Endothelial cell of umbilical vein (primary cell): Measurements from ENCODE around the gene FBXO9. TPM values are rescaled to one million over a fixed set of nuclear protein-coding genes. Genes with fewer than 3 reads are reported as not detected.

Experiments used
- BruUV-seq: library from RNA; stranded (reverse); fragments of 400-500 nt; replicated peaks from 2 replicates; lab custom pipeline; 2021; lab: Mats Ljungman, UMichigan
- CTCF ChIA-PET: fragments of 300-600, 350-600 bp; sonication (Branson Sonifier 250); formaldehyde crosslinking; loops from one replicate; lab custom pipeline; 2021; ENCODE audit warnings: antibody characterized with exemption, inconsistent platforms; lab: Charles Lee
- POLR2A ChIA-PET: fragments of 300-600, 350-600 bp; sonication (Branson Sonifier 250); formaldehyde crosslinking; loops from one replicate; lab custom pipeline; 2021; ENCODE audit warnings: antibody characterized with exemption, inconsistent platforms; lab: Charles Lee
- DNase-seq: peaks from one replicate; pipeline ENCODE4 v3.0.0-alpha.2; 2011; ENCODE audit warnings: low read depth, low spot score
- FAIRE-seq: peaks from 2 replicates; lab custom pipeline; 2011; peaks lifted over from hg19 to GRCh38; lab: Jason Lieb, UNC
- H2AFZ ChIP-seq: 2 replicates; pipeline ENCODE4 v1.6.0; 2012; ENCODE audit warnings: low read depth, low read length, control low read depth, inconsistent platforms
- H3K27ac ChIP-seq: 2 replicates; pipeline ENCODE4 v1.5.1; 2011; ENCODE audit warnings: low read depth, mild to moderate bottlenecking, control low read depth, low read length, moderate library complexity; ENCODE audit not compliant: insufficient read depth
- H3K27me3 ChIP-seq, 2 experiments: 2 replicates each; pipeline versions ENCODE4 v1.6.0 to v1.6.1; 2011; ENCODE audit warnings: low read length in 2 of 2, mixed read lengths in 1 of 2; ENCODE audit not compliant: control insufficient read depth in 2 of 2, insufficient read depth in 2 of 2
- H3K36me3 ChIP-seq, 2 experiments: 2 replicates in 1 of 2; 3 replicates in 1 of 2; pipeline ENCODE4 v1.5.1; 2011; ENCODE audit warnings: low read length in 2 of 2, mild to moderate bottlenecking in 1 of 2, moderate library complexity in 1 of 2; ENCODE audit not compliant: control insufficient read depth in 2 of 2, insufficient read depth in 2 of 2; ENCODE audit errors: extremely low read depth in 1 of 2
- H3K4me1 ChIP-seq: 3 replicates; pipeline ENCODE4 v1.5.1; 2011; ENCODE audit warnings: mild to moderate bottlenecking, low read length; ENCODE audit not compliant: control insufficient read depth, insufficient read depth; ENCODE audit errors: extremely low read depth
- H3K4me2 ChIP-seq: 2 replicates; pipeline ENCODE4 v1.6.1; 2011; ENCODE audit warnings: low read length, control low read depth, mixed read lengths; ENCODE audit not compliant: insufficient read depth
- H3K4me3 ChIP-seq, 3 experiments: fragments of 200-600 bp in 1 of 3; sonication (generic), shearing (Covaris generic) in 1 of 3; replicated peaks in 1 of 3; 2 replicates each; pipeline ENCODE4 v1.5.1; 2011 to 2016; ENCODE audit warnings: control low read depth in 3 of 3, low read length in 3 of 3, mild to moderate bottlenecking in 2 of 3, inconsistent platforms in 1 of 3, low read depth in 1 of 3, moderate library complexity in 1 of 3; ENCODE audit not compliant: insufficient read depth in 1 of 3
- H3K79me2 ChIP-seq: 2 replicates; pipeline ENCODE4 v1.6.0; 2012; ENCODE audit warnings: low read length, inconsistent platforms; ENCODE audit not compliant: control insufficient read depth, insufficient read depth
- H3K9ac ChIP-seq: replicated peaks from 2 replicates; pipeline ENCODE3; 2011; ENCODE audit warnings: low read length, control low read depth; ENCODE audit not compliant: insufficient read depth; ENCODE audit errors: extremely low read depth
- H3K9me1 ChIP-seq: replicated peaks from 3 replicates; pipeline ENCODE4 v1.6.0; 2011; ENCODE audit warnings: mild to moderate bottlenecking, low read length; ENCODE audit not compliant: control insufficient read depth, insufficient read depth; ENCODE audit errors: extremely low read depth
- H3K9me3 ChIP-seq: replicated peaks from 2 replicates; pipeline ENCODE4 v1.5.1; 2012; ENCODE audit warnings: low read length, inconsistent platforms; ENCODE audit not compliant: control insufficient read depth, insufficient read depth
- H4K20me1 ChIP-seq: replicated peaks from 2 replicates; pipeline ENCODE3; 2011; ENCODE audit warnings: mild to moderate bottlenecking, low read length; ENCODE audit not compliant: control insufficient read depth, insufficient read depth; ENCODE audit errors: extremely low read depth
- CTCF ChIP-seq, 2 donors: IDR thresholded peaks; 1 replicate in 1 of 2; 2 replicates in 1 of 2; pipeline ENCODE4 v1.5.1; 2011; ENCODE audit warnings: low read length in 2 of 2, mild to moderate bottlenecking in 2 of 2, moderate library complexity in 2 of 2, control low read depth in 1 of 2, inconsistent platforms in 1 of 2, low read depth in 1 of 2; ENCODE audit not compliant: insufficient read depth in 1 of 2; ENCODE audit errors: extremely low read depth in 1 of 2
- EZH2 ChIP-seq: IDR thresholded peaks from 2 replicates; pipeline ENCODE4 v1.6.1; 2012; ENCODE audit warnings: borderline replicate concordance, low read depth, mild to moderate bottlenecking, moderate library complexity, low read length, inconsistent platforms; ENCODE audit not compliant: severe bottlenecking
- FOS ChIP-seq: IDR thresholded peaks from 2 replicates; pipeline ENCODE4 v1.6.1; 2011; ENCODE audit warnings: mild to moderate bottlenecking, low read length, moderate library complexity, borderline replicate concordance; ENCODE audit not compliant: insufficient read depth
- GATA2 ChIP-seq: IDR thresholded peaks from 2 replicates; pipeline ENCODE4 v1.7.0; 2011; ENCODE audit warnings: low read depth, mild to moderate bottlenecking, moderate library complexity, mixed read lengths, low read length; ENCODE audit not compliant: insufficient read length, insufficient read depth
- JUN ChIP-seq: IDR thresholded peaks from 2 replicates; pipeline ENCODE4 v1.6.1; 2011; ENCODE audit warnings: borderline replicate concordance, low read depth; ENCODE audit not compliant: insufficient read length, insufficient read depth
- MAX ChIP-seq: IDR thresholded peaks from 2 replicates; pipeline ENCODE4 v1.6.1; 2011; ENCODE audit not compliant: insufficient read depth, insufficient read length
- MYC ChIP-seq: IDR thresholded peaks from one replicate; pipeline ENCODE4 v1.6.1; 2011; ENCODE audit warnings: mild to moderate bottlenecking, low read depth, low read length
- POLR2A ChIP-seq: IDR thresholded peaks from 2 replicates; pipeline ENCODE4 v1.6.1; 2012; ENCODE audit warnings: low read depth, mild to moderate bottlenecking, control low read depth, low read length
- POLR2AphosphoS5 ChIP-seq: IDR thresholded peaks from 2 replicates; pipeline ENCODE4 v1.6.1; 2012; ENCODE audit warnings: low read depth, mild to moderate bottlenecking, control low read depth, low read length, moderate library complexity; ENCODE audit not compliant: insufficient read depth
- dilution Hi-C: fragments of 300-500 bp; cut with MboI; formaldehyde crosslinking; loops from one replicate; pipeline ENCODE4 v1.15.0; 2019; ENCODE audit warnings: low sequenced_read_pairs; ENCODE audit not compliant: extremely low pct_ligation_motif_present
- intact Hi-C: fragments of 100-400 bp; cut with micrococcal nuclease; formaldehyde crosslinking; loops from one replicate; pipeline ENCODE4 v1.10.0; 2022
- polyA plus RNA-seq, 4 experiments: library from polyadenylated mRNA; depleted of rRNA in 3 of 4; stranded (reverse) in 3 of 4; unstranded in 1 of 4; fragments of >200 nt; gene quantifications; 2 replicates each; pipeline versions ENCODE4 v1.2.1 to v1.2.3, GENCODE V29; 2011 to 2012; ENCODE audit warnings: missing spikeins in 1 of 4
- total RNA-seq: library from RNA; stranded (reverse); gene quantifications from 2 replicates; pipeline ENCODE4 v1.2.3, GENCODE V29; 2021

FBXO9 gene
- total and polyA plus RNA-seq, 2 donors (not counting 3 experiments of a cell fraction or from before 2014, with no cell fraction given) = 48.1 to 58.9 TPM

- H3K4me3 ChIP-seq = no peak overlapping the region
- no peaks in the 10 kb centered on the region for H4K20me1 ChIP-seq
- DNase-seq = no peak
- no TSS peak for BruUV-seq
- no peaks in the 10 kb centered on the region for H3K9me1 ChIP-seq
- H3K79me2 ChIP-seq = no peaks in the 10 kb centered on the region
- TF ChIP-seq JUN (no peak), MAX (no peak), FOS (no peak)
- H3K27me3 ChIP-seq = no peaks in the 10 kb centered on the region
- no peak overlapping the region for H3K27ac ChIP-seq
- dilution Hi-C loops = no loop called here
- CTCF ChIA-PET = no interaction called here
- no peak overlapping the region for H2AFZ ChIP-seq
- no peaks in the 10 kb centered on the region for H3K9me3 ChIP-seq
- no peak overlapping the region for H3K9ac ChIP-seq
- intact Hi-C loops = no loop called here
- H3K4me1 ChIP-seq = no peaks in the 10 kb centered on the region
- no peak for FAIRE-seq
- no peaks in the 10 kb centered on the region for H3K36me3 ChIP-seq
- no peak overlapping the region for H3K4me2 ChIP-seq
- POLR2A ChIA-PET = no interaction called here
Measured at GRCh38 chr6:53026526-53026925, 38.7 kb upstream of the FBXO9 start.

GRCh38 chr6:53027131-53027718, 38.0 kb upstream of the FBXO9 start:
- no peak for FAIRE-seq
- TF ChIP-seq POLR2A = no peak
- no peak for TF ChIP-seq CTCF (IDR thresholded peaks at IDR 0.05; ENCODE audit: extremely low read depth in 1 of 2, insufficient read depth in 1 of 2, low read depth in 1 of 2, low read length in 2 of 2)
- no peak for TF ChIP-seq MYC
- no peak for TF ChIP-seq MAX
- no peak for TF ChIP-seq GATA2
- no peak for TF ChIP-seq FOS
- TF ChIP-seq JUN = no peak
- no peak for TF ChIP-seq EZH2
- no peak for TF ChIP-seq POLR2AphosphoS5
- dilution Hi-C loops (no loop called here), intact Hi-C loops (no loop called here)
- no peak overlapping the region for H3K4me3 ChIP-seq
- H2AFZ ChIP-seq = no peak overlapping the region
- H3K27me3 ChIP-seq = no peaks in the 10 kb centered on the region
- no peaks in the 10 kb centered on the region for H3K9me1 ChIP-seq
- no peaks in the 10 kb centered on the region for H3K79me2 ChIP-seq
- H3K9me3 ChIP-seq = no peaks in the 10 kb centered on the region
- no TSS peak for BruUV-seq
- no peak overlapping the region for H3K4me2 ChIP-seq
- H3K4me1 ChIP-seq = no peaks in the 10 kb centered on the region
- no peak overlapping the region for H3K27ac ChIP-seq
- no peaks in the 10 kb centered on the region for H3K36me3 ChIP-seq
- no peaks in the 10 kb centered on the region for H4K20me1 ChIP-seq
- H3K9ac ChIP-seq = no peak overlapping the region
- ChIA-PET POLR2A (interaction anchor here (0.7 kb wide), 1 partner anchor 106 kb away, joined by 3 read pairs; no protein-coding TSS in a partner anchor), CTCF (no interaction called here)
- DNase-seq = no peak
